Neural cell (in vitro differentiated cells): ENCODE measurements around the gene BROX. TPM values are rescaled to one million over a fixed set of nuclear protein-coding genes. Genes with fewer than 3 reads are reported as not detected.

ENCODE experiments used
- H2AFZ ChIP-seq: fragments of 200-600, 300-800 bp; sonication (generic), shearing (Covaris generic); 2 replicates; pipeline ENCODE4 v1.6.0; 2014; ENCODE audit warnings: low read depth, mild to moderate bottlenecking, antibody characterized with exemption, low read length, moderate library complexity
- H3F3A ChIP-seq: fragments of 200-600 bp; shearing (Covaris generic); 2 replicates; pipeline ENCODE4 v1.6.1; 2016; ENCODE audit warnings: mild to moderate bottlenecking, moderate library complexity, mixed read lengths, antibody characterized with exemption, low read length; ENCODE audit not compliant: insufficient read depth, poor library complexity, severe bottlenecking
- H3K27ac ChIP-seq: fragments of 200-600, 300-800 bp; sonication (generic), shearing (Covaris generic); 2 replicates; pipeline ENCODE4 v1.5.1; 2014; ENCODE audit warnings: mild to moderate bottlenecking, low read length, moderate library complexity
- H3K27me3 ChIP-seq: fragments of 300-800, 200-600 bp; sonication (generic), shearing (Covaris generic); 2 replicates; pipeline ENCODE4 v1.6.0; 2014; ENCODE audit warnings: mild to moderate bottlenecking, low read depth, low read length, moderate library complexity; ENCODE audit not compliant: insufficient read depth
- H3K36me3 ChIP-seq: fragments of 300-800, 200-600 bp; sonication (generic), shearing (Covaris generic); 2 replicates; pipeline ENCODE4 v1.5.1; 2014; ENCODE audit warnings: mild to moderate bottlenecking, antibody characterized with exemption, low read length, moderate library complexity; ENCODE audit not compliant: insufficient read depth
- H3K4me2 ChIP-seq: fragments of 300-800, 200-600 bp; sonication (generic), shearing (Covaris generic); 2 replicates; pipeline ENCODE4 v1.6.0; 2014; ENCODE audit warnings: mild to moderate bottlenecking, low read length
- H3K4me3 ChIP-seq: fragments of 300-800, 200-600 bp; sonication (generic), shearing (Covaris generic); 2 replicates; pipeline ENCODE4 v1.5.1; 2014; ENCODE audit warnings: mild to moderate bottlenecking, low read length, moderate library complexity
- H3K79me2 ChIP-seq: fragments of 200-600 bp; shearing (Covaris generic); replicated peaks from 2 replicates; pipeline ENCODE4 v1.6.0; 2014; ENCODE audit warnings: mild to moderate bottlenecking, low read length, moderate library complexity; ENCODE audit not compliant: insufficient read depth
- H3K9ac ChIP-seq: fragments of 300-800, 200-600 bp; sonication (generic), shearing (Covaris generic); 2 replicates; pipeline ENCODE4 v1.6.1; 2016; ENCODE audit warnings: mild to moderate bottlenecking, low read length, mixed read lengths
- H3K9me2 ChIP-seq: fragments of 200-600 bp; shearing (Covaris generic); 2 replicates; pipeline ENCODE4 v1.6.1; 2016; ENCODE audit warnings: mild to moderate bottlenecking, low read length, mixed read lengths; ENCODE audit not compliant: insufficient read depth
- H3K9me3 ChIP-seq: fragments of 200-600, 300-800 bp; sonication (generic), shearing (Covaris generic); 2 replicates; pipeline ENCODE4 v1.6.1; 2016; ENCODE audit warnings: mild to moderate bottlenecking, mixed run types, low read length, moderate library complexity, mixed read lengths
- H4K20me1 ChIP-seq: fragments of 200-600 bp; shearing (Covaris generic); 2 replicates; pipeline ENCODE4 v1.6.1; 2016; ENCODE audit warnings: mild to moderate bottlenecking, mixed run types; ENCODE audit not compliant: insufficient read depth
- CTCF ChIP-seq: fragments of 450-650 bp; IDR thresholded peaks from 2 replicates; pipeline ENCODE4 v1.5.1; 2014; ENCODE audit warnings: antibody characterized with exemption, mild to moderate bottlenecking, moderate library complexity; ENCODE audit not compliant: poor library complexity, severe bottlenecking
- EP300 ChIP-seq: fragments of 450-650 bp; conservative IDR thresholded peaks from 2 replicates; pipeline ENCODE4 v1.6.1; 2014; ENCODE audit warnings: antibody characterized with exemption, mild to moderate bottlenecking, moderate library complexity; ENCODE audit not compliant: poor library complexity, severe bottlenecking
- EZH2 ChIP-seq: fragments of 200-600, 300-800 bp; shearing (Covaris generic), sonication (generic); IDR thresholded peaks from 2 replicates; pipeline ENCODE4 v1.6.1; 2014; ENCODE audit warnings: antibody characterized with exemption, low read length, borderline replicate concordance, mild to moderate bottlenecking; ENCODE audit not compliant: insufficient read depth, poor library complexity, severe bottlenecking
- MXI1 ChIP-seq: fragments of 450-650 bp; conservative IDR thresholded peaks from 2 replicates; pipeline ENCODE4 v1.6.1; 2014; ENCODE audit warnings: antibody characterized with exemption, mild to moderate bottlenecking; ENCODE audit not compliant: poor library complexity, severe bottlenecking
- POLR2AphosphoS5 ChIP-seq: IDR thresholded peaks from 2 replicates; pipeline ENCODE4 v1.6.1; 2012
- RAD21 ChIP-seq: fragments of 450-650 bp; conservative IDR thresholded peaks from 2 replicates; pipeline ENCODE4 v1.6.1; 2014; ENCODE audit warnings: antibody characterized with exemption, mild to moderate bottlenecking, moderate library complexity
- SMC3 ChIP-seq: fragments of 450-650 bp; conservative IDR thresholded peaks from 2 replicates; pipeline ENCODE4 v1.6.1; 2014; ENCODE audit warnings: antibody characterized with exemption, mild to moderate bottlenecking, moderate library complexity; ENCODE audit not compliant: poor library complexity
- TAF1 ChIP-seq: IDR thresholded peaks from 2 replicates; pipeline ENCODE4 v1.6.1; 2012; ENCODE audit warnings: low read depth
- polyA plus RNA-seq: library from polyadenylated mRNA; depleted of rRNA; stranded (reverse); fragments of >200 nt; gene quantifications from 2 replicates; pipeline ENCODE4 v1.2.3, GENCODE V29; 2014
- TF ChIP-seq, protein P1 (sequence below): IDR thresholded peaks from 2 replicates; pipeline ENCODE4 v1.6.1; 2012; ENCODE audit warnings: borderline replicate concordance

BROX gene
- polyA plus RNA-seq, 1 donor from 2014 or later: 22.6 TPM

DNA sequence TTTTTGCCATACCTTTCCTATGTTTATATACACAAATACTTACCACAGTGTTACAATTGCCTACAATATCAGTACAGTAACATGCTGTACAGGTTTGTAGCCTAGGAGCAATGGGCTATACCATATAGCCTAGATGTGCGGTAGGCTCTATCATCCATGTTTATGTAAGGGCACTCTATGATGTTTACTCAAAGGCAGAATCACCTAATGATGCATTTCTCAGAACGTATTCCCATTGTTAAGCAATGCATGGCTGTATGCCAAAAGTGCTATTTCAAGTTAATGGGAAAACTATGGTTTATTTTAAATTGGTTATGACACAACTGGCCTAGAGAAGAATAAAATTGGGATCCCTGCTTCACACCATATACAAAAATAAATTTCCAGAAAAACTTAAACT lies 65.6 kb downstream of the BROX start:
- H3K9me3 ChIP-seq: no peaks in the 10 kb centered on the region
- no peaks in the 10 kb centered on the region for H3K27me3 ChIP-seq
- H3F3A ChIP-seq: no peaks in the 10 kb centered on the region
- H4K20me1 ChIP-seq: no peaks in the 10 kb centered on the region
- no peak overlapping the region for H3K9ac ChIP-seq
- no peaks in the 10 kb centered on the region for H3K9me2 ChIP-seq
- no peak overlapping the region for H3K4me3 ChIP-seq
- TF ChIP-seq TAF1 (no peak), RAD21 (no peak), EP300 (no peak), SMC3 (no peak), CTCF (no peak), EZH2 (no peak), POLR2AphosphoS5 (no peak), MXI1 (no peak)
- TF ChIP-seq, protein P1, sequence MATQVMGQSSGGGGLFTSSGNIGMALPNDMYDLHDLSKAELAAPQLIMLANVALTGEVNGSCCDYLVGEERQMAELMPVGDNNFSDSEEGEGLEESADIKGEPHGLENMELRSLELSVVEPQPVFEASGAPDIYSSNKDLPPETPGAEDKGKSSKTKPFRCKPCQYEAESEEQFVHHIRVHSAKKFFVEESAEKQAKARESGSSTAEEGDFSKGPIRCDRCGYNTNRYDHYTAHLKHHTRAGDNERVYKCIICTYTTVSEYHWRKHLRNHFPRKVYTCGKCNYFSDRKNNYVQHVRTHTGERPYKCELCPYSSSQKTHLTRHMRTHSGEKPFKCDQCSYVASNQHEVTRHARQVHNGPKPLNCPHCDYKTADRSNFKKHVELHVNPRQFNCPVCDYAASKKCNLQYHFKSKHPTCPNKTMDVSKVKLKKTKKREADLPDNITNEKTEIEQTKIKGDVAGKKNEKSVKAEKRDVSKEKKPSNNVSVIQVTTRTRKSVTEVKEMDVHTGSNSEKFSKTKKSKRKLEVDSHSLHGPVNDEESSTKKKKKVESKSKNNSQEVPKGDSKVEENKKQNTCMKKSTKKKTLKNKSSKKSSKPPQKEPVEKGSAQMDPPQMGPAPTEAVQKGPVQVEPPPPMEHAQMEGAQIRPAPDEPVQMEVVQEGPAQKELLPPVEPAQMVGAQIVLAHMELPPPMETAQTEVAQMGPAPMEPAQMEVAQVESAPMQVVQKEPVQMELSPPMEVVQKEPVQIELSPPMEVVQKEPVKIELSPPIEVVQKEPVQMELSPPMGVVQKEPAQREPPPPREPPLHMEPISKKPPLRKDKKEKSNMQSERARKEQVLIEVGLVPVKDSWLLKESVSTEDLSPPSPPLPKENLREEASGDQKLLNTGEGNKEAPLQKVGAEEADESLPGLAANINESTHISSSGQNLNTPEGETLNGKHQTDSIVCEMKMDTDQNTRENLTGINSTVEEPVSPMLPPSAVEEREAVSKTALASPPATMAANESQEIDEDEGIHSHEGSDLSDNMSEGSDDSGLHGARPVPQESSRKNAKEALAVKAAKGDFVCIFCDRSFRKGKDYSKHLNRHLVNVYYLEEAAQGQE: no peak
- no peak overlapping the region for H3K4me2 ChIP-seq
- H3K36me3 ChIP-seq: no peaks in the 10 kb centered on the region
- H2AFZ ChIP-seq: no peak overlapping the region
- no peaks in the 10 kb centered on the region for H3K79me2 ChIP-seq
- H3K27ac ChIP-seq: no peak overlapping the region

- Histone ChIP-seq H3K4me3 (no peak overlapping the region), H3F3A (no peaks in the 10 kb centered on the region), H3K4me2 (no peak overlapping the region), H3K79me2 (no peaks in the 10 kb centered on the region), H3K9me2 (no peaks in the 10 kb centered on the region), H3K9ac (no peak overlapping the region), H4K20me1 (no peaks in the 10 kb centered on the region), H3K36me3 (no peaks in the 10 kb centered on the region), H3K27me3 (no peaks in the 10 kb centered on the region), H3K9me3 (no peaks in the 10 kb centered on the region), H2AFZ (no peak overlapping the region), H3K27ac (no peak overlapping the region)
- TF ChIP-seq EZH2: no peak
- TF ChIP-seq MXI1: no peak
- no peak for TF ChIP-seq EP300
- TF ChIP-seq RAD21: no peak
- no peak for TF ChIP-seq POLR2AphosphoS5
These were observed 68.9 kb downstream of the BROX start for GRCh38 chr1:222781251-222781650.
